Measurements from ENCODE around the gene IL9.

The IL9 gene

GRCh38 chr5:135843571-135844337 lies 51.9 kb downstream of the IL9 start:
- DNase-seq (ENCODE audit: extremely low spot score, insufficient read length, low read depth) (no peak), FAIRE-seq (no peak)

- DNase-seq (ENCODE audit: extremely low spot score, insufficient read length, low read depth) (no peak), FAIRE-seq (no peak)
Observed at GRCh38 chr5:135842737-135843136, 52.9 kb downstream of the IL9 start.

All from GM18507 (cell line).